Skeletal muscle satellite cell (primary cell): Measurements from ENCODE around the gene SGPP2.
A peak's percentile ranks its signal among the peaks of the same experiment; 100 is the strongest.
"Not testable (repeated sequence)": the region's sequence is repeated elsewhere in the genome, so short reads cannot be mapped to it uniquely, and the experiment has no call there.

Experiments
- H3K27me3 ChIP-seq: 2 replicates; pipeline ENCODE4 v1.7.0; 2013; ENCODE audit warnings: low read length; ENCODE audit not compliant: control insufficient read depth, insufficient read depth
- H3K36me3 ChIP-seq: 2 replicates; pipeline ENCODE4 v1.7.0; 2013; ENCODE audit warnings: mild to moderate bottlenecking, control low read depth, low read length; ENCODE audit not compliant: insufficient read depth
- H3K4me1 ChIP-seq: 2 replicates; pipeline ENCODE4 v1.7.0; 2013; ENCODE audit warnings: low read length; ENCODE audit not compliant: control insufficient read depth, insufficient read depth
- H3K4me2 ChIP-seq: 2 replicates; pipeline ENCODE4 v1.7.0; 2013; ENCODE audit warnings: mild to moderate bottlenecking, low read length
- H3K4me3 ChIP-seq: 2 replicates; pipeline ENCODE4 v1.7.0; 2013; ENCODE audit warnings: low read length
- H3K9ac ChIP-seq: 2 replicates; pipeline ENCODE4 v1.7.0; 2013; ENCODE audit warnings: mild to moderate bottlenecking, low read depth, low read length, moderate library complexity
- H3K9me3 ChIP-seq: replicated peaks from 2 replicates; pipeline ENCODE4 v1.7.0; 2013; ENCODE audit warnings: mild to moderate bottlenecking, control low read depth, low read length

SGPP2 gene

GRCh38 chr2:222569826-222570225, 145.5 kb downstream of the SGPP2 start:
- Histone ChIP-seq H3K9ac (no peak overlapping the region), H3K4me3 (no peak overlapping the region)

DNA sequence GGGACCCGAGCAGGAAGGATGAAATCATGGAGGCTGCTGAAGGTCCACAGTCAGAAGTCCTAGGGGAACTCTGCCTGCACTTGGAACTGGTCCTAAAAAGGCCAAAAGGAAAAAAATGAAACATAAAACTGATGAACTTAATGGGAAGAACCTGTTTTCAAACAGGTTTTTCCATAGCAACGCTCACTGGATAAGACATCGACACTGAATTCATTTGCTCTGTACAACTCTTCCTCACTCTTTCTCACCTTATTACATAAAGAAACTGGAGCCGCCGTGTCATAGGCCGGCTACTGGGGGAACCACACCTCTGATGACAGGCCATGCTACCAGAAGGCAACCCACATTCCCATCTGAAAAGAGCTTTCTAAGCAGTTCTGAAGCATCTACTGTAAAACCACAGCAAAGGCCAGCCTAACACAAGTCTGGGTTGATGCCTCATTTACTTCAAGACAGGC, 147.9 kb downstream of the SGPP2 start:
- no peak overlapping the region for H3K4me2 ChIP-seq
- H3K9me3 ChIP-seq, result no peaks in the 10 kb centered on the region
- H3K4me3 ChIP-seq, result no peak overlapping the region
- H3K4me1 ChIP-seq, result peaks cover 29% of the 10 kb centered on the region
- peaks cover 15% of the 10 kb centered on the region for H3K36me3 ChIP-seq
- peak overlapping the region; percentile 12 for H3K9ac ChIP-seq
- H3K27me3 ChIP-seq, result no peaks in the 10 kb centered on the region

More at GRCh38 chr2:222569826-222570225, 145.5 kb downstream of the SGPP2 start:
- peaks cover 17% of the 10 kb centered on the region for H3K36me3 ChIP-seq
- no peaks in the 10 kb centered on the region for H3K9me3 ChIP-seq
- no peaks in the 10 kb centered on the region for H3K27me3 ChIP-seq
- peak overlapping the region; percentile 63 for H3K4me2 ChIP-seq
- peaks cover 29% of the 10 kb centered on the region for H3K4me1 ChIP-seq

DNA sequence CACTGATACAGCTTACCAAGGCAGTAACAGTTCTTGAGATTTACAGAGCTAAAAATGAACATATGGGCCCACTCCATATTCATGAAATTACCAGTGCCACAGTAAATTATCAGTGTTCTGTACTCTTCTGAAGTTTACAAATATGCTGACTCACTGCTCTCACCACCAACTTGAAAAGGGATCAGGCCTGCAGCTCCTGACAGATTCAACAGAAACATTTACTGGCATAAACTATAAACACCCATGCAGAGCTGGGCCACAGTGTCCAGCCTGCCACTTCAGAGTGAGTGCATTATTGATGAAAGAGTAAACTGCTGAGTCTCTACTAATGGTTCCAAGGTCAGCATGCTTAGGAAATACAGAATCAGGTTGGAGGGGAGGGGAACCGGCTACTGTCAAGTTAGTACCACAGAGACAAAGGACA, 148.4 kb downstream of the SGPP2 start:
- Histone ChIP-seq H3K4me1 (peaks cover 29% of the 10 kb centered on the region), H3K27me3 (no peaks in the 10 kb centered on the region), H3K36me3 (peaks cover 11% of the 10 kb centered on the region), H3K9me3 (no peaks in the 10 kb centered on the region), H3K4me3 (no peak overlapping the region), H3K9ac (peak overlapping the region; percentile 12), H3K4me2 (no peak overlapping the region)

GRCh38 chr2:222575618-222576017, 151.3 kb downstream of the SGPP2 start:
- peaks cover 9% of the 10 kb centered on the region for H3K36me3 ChIP-seq
- no peak overlapping the region for H3K4me3 ChIP-seq
- H3K9me3 ChIP-seq, result no peaks in the 10 kb centered on the region
- H3K4me2 ChIP-seq, result no peak overlapping the region
- H3K9ac ChIP-seq, result no peak overlapping the region
- H3K4me1 ChIP-seq, result peaks cover 11% of the 10 kb centered on the region
- H3K27me3 ChIP-seq, result no peaks in the 10 kb centered on the region

DNA sequence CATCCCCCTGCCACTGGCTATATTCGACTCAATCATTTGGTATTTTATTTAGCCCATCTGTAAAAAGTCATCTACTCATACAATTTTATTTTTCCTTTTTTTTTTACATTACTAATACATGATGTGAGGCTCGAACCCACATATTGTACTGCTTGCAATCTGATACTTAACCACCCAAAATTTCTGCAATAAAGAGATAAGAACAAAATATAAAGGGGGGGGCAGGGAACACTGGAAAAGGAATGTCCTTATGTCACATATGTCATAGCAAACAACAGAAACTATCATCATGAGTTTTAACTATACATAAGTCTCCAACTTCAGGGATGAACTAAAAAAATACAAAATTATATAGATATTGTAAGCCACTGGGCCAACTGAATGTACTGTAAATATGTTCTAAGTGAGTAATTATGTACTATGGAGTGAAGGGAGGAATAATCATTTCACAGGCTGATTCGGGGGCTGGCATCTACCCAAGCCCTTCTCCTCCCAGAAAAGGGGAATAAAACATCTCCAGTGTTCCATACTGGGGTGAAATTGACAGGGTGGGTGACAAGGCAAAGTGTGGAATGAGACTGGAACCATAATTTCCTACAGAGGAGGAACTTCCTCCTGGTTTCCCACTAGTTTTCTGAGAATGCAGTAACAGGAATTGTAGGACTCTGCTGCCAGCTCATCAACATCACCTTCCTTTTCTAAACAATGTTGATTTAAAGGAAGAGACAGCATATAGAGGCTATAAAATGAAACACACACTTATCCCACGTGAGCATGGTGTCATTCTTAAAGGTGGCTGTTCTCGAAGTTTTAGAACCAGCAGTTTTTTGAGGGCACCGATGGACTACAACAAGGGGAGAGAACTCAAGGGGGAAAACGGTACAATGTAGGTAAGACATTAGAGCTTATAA, 152.1 kb downstream of the SGPP2 start:
- no peak overlapping the region for H3K4me3 ChIP-seq
- H3K27me3 ChIP-seq, result no peaks in the 10 kb centered on the region
- H3K9me3 ChIP-seq, result no peaks in the 10 kb centered on the region
- H3K36me3 ChIP-seq, result peaks cover 4% of the 10 kb centered on the region
- H3K9ac ChIP-seq, result no peak overlapping the region
- H3K4me2 ChIP-seq, result no peak overlapping the region
- H3K4me1 ChIP-seq, result peaks cover 11% of the 10 kb centered on the region

DNA sequence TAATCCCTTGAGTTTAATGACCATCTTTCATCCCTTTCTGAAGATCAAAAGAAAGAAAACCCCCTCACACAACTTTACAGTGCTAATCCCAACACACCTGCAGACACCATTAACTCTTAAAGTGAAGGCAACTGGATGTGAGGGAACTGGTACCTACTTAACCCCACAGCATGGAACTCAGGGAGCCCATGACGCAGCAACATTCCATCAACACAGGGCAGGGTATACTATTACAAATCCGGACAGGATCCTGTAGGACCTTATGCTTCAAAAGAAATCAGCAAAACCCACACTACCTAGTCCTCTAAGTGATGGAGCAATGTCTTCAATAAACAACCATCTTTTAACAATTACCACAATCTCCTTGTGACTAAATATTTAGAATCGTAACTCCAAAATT, 153.0 kb downstream of the SGPP2 start:
- H3K4me2 ChIP-seq, result no peak overlapping the region
- peaks cover 8% of the 10 kb centered on the region for H3K36me3 ChIP-seq
- H3K9ac ChIP-seq, result no peak overlapping the region
- H3K9me3 ChIP-seq, result no peaks in the 10 kb centered on the region
- peaks cover 10% of the 10 kb centered on the region for H3K4me1 ChIP-seq
- H3K4me3 ChIP-seq, result no peak overlapping the region
- no peaks in the 10 kb centered on the region for H3K27me3 ChIP-seq

DNA sequence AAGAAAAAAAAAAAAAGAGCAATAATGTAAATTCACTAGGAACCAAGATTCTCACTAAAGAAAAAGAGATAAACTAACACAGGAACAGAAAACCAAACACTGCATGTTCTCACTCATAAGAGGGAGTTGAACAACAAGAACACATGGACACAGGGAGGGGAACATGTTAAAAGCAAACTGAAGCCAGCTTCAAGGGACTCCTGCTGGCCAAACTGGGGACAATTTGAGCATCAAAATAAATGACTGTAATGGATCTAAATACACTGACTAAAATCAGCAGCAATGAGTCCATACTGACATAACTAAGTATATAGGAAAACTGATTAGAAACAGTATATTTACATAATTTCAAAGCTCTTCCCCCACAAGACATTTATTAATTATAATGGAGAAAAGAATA, 158.6 kb downstream of the SGPP2 start:
- Histone ChIP-seq H3K9me3 (no peaks in the 10 kb centered on the region), H3K27me3 (no peaks in the 10 kb centered on the region), H3K4me1 (no peaks in the 10 kb centered on the region), H3K4me2 (no peak overlapping the region), H3K4me3 (no peak overlapping the region), H3K36me3 (peaks cover 14% of the 10 kb centered on the region), H3K9ac (no peak overlapping the region)

DNA sequence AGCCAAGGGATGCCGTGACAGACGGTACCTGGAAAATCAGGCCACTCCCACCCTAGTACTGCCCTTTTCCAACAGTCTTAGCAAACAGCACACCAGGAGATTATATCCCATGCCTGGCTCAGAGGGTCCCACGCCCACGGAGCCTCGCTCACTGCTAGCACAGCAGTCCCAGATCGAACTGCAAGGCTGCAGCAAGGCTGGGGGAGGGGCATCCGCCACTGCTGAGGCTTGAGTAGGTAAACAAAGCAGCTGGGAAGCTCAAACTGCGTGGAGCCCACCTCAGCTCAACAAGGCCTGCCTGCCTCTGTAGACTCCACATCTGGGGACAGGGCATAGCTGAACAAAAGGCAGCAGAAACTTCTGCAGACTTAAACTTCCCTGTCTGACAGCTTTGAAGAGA, 160.2 kb downstream of the SGPP2 start:
- not testable (repeated sequence) for H3K4me2 ChIP-seq, H3K9me3 ChIP-seq, H3K4me1 ChIP-seq, H3K4me3 ChIP-seq, H3K27me3 ChIP-seq, H3K9ac ChIP-seq
- H3K36me3 ChIP-seq, result peaks cover 14% of the 10 kb centered on the region

GRCh38 chr2:222591661-222592060, 167.3 kb downstream of the SGPP2 start:
- no peak overlapping the region for H3K4me2 ChIP-seq
- H3K27me3 ChIP-seq, result no peaks in the 10 kb centered on the region
- H3K36me3 ChIP-seq, result peaks cover 19% of the 10 kb centered on the region
- H3K9ac ChIP-seq, result no peak overlapping the region
- H3K4me1 ChIP-seq, result peaks cover 11% of the 10 kb centered on the region
- H3K4me3 ChIP-seq, result no peak overlapping the region
- no peaks in the 10 kb centered on the region for H3K9me3 ChIP-seq

DNA sequence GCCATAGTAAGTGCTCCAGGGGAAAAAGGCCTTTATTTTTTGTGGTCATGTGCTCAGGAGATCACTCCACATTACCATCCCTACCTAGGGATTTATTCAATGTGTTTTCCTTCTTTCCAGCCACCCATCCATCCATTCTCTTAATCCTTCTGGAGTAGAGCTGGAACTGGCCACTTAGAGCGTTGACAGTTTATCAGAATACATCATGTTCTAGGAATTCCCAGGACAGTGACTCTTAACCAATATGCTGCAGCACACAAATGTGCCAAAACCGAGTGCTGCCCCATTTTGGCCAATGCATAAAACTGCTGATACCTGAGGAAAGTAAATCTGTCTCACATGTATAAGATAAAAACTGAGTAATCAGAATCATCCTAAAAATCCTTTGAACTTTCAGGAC, 167.8 kb downstream of the SGPP2 start:
- Histone ChIP-seq H3K4me2 (no peak overlapping the region), H3K36me3 (peaks cover 21% of the 10 kb centered on the region), H3K27me3 (no peaks in the 10 kb centered on the region), H3K4me3 (no peak overlapping the region), H3K4me1 (peaks cover 11% of the 10 kb centered on the region), H3K9me3 (no peaks in the 10 kb centered on the region), H3K9ac (no peak overlapping the region)

DNA sequence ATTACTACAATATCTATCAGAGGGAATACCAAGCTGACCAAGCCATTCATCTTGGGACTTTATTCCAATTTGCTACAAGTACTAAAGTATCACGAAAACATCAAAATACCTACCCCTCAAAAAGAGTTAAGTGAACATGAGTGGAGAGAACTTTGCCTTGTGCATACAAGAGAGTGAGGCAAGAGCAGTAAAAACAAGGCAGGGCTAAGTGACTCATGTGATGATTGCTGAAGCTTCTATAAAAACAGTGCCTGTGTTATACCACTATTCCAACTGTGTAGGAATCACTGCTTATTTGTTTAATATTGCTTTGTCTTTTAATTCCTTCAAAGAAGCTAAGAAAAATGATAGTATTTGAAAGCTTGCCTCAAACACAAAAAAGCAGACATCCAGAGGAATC, 170.3 kb downstream of the SGPP2 start:
- Histone ChIP-seq H3K36me3 (peaks cover 38% of the 10 kb centered on the region), H3K4me1 (peaks cover 14% of the 10 kb centered on the region), H3K27me3 (no peaks in the 10 kb centered on the region)

DNA sequence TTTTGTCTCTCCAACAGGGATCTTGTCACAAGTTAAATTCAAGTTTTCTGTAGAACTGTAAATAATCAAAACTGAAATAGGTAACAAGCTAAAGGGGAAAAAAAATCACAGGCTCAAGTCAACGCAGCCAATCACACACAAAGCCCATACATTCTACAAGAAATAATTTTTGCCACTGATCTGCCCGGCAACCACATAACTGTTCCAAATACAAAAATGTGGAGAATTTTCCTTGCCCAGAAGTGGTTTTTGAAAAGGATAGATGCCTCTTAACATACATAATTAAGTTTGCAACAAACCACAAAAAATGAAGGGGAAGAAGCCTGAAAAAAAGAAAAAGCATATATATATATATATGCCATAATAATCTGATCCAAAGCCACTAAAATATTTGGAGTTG, 171.2 kb downstream of the SGPP2 start:
- Histone ChIP-seq H3K4me3 (no peak overlapping the region), H3K36me3 (peaks cover 41% of the 10 kb centered on the region), H3K4me1 (peaks cover 14% of the 10 kb centered on the region), H3K9me3 (no peaks in the 10 kb centered on the region), H3K27me3 (no peaks in the 10 kb centered on the region), H3K9ac (no peak overlapping the region), H3K4me2 (no peak overlapping the region)

More for the DNA sequence above, 170.3 kb downstream of the SGPP2 start:
- H3K4me2 ChIP-seq, result peak overlapping the region; percentile 32
- H3K4me3 ChIP-seq, result no peak overlapping the region
- no peak overlapping the region for H3K9ac ChIP-seq
- H3K9me3 ChIP-seq, result no peaks in the 10 kb centered on the region
